GM19240 (cell line): Measurements from ENCODE around the gene CAMK2D.
"Not testable (repeated sequence)": the region's sequence is repeated elsewhere in the genome, so short reads cannot be mapped to it uniquely, and the experiment has no call there.

Experiments used
- DNase-seq: peaks from one replicate; pipeline ENCODE4 v3.0.0; 2011; ENCODE audit warnings: low spot score; ENCODE audit not compliant: insufficient read length

CAMK2D gene

GRCh38 chr4:113761620-113762185, at the start of gene CAMK2D:
TSS of gene CAMK2D (minus strand) at chr4:113761738. CDS start at chr4:113761068, 670 bp downstream.
- DNase-seq: no peak

- DNase-seq: no peak
Measured at GRCh38 chr4:113810906-113811305, 49.4 kb upstream of the CAMK2D start.

- no peak for DNase-seq
Measured at GRCh38 chr4:113809311-113809710, 47.8 kb upstream of the CAMK2D start.

GRCh38 chr4:113806850-113807249, 45.3 kb upstream of the CAMK2D start:
- DNase-seq: no peak

- DNase-seq: no peak
Measured at GRCh38 chr4:113801882-113802281, 40.3 kb upstream of the CAMK2D start.

GRCh38 chr4:113796381-113796780, 34.8 kb upstream of the CAMK2D start:
- DNase-seq: not testable (repeated sequence)

- DNase-seq: no peak
Measured at GRCh38 chr4:113790478-113790877, 28.9 kb upstream of the CAMK2D start.

- DNase-seq: no peak
Measured at GRCh38 chr4:113788888-113789287, 27.4 kb upstream of the CAMK2D start.

- DNase-seq: no peak
Measured at GRCh38 chr4:113785781-113786180, 24.2 kb upstream of the CAMK2D start.

GRCh38 chr4:113784497-113785250, 23.1 kb upstream of the CAMK2D start:
- no peak for DNase-seq

GRCh38 chr4:113783701-113784100, 22.2 kb upstream of the CAMK2D start:
- DNase-seq: no peak

- DNase-seq: no peak
Measured at GRCh38 chr4:113783289-113783688, 21.8 kb upstream of the CAMK2D start.

GRCh38 chr4:113781439-113782040, 20.0 kb upstream of the CAMK2D start:
- no peak for DNase-seq

- no peak for DNase-seq
Measured at GRCh38 chr4:113776679-113777078, 15.1 kb upstream of the CAMK2D start.

- DNase-seq: no peak
Measured at GRCh38 chr4:113776016-113776415, 14.5 kb upstream of the CAMK2D start.

GRCh38 chr4:113773756-113774155, 12.2 kb upstream of the CAMK2D start:
- DNase-seq: no peak

- no peak for DNase-seq
Measured at GRCh38 chr4:113773014-113773413, 11.5 kb upstream of the CAMK2D start.

GRCh38 chr4:113772319-113772718, 10.8 kb upstream of the CAMK2D start:
- no peak for DNase-seq

- DNase-seq: no peak
Measured at GRCh38 chr4:113769744-113770143, 8.2 kb upstream of the CAMK2D start.

- DNase-seq: no peak
Measured at GRCh38 chr4:113768952-113769351, 7.4 kb upstream of the CAMK2D start.

- no peak for DNase-seq
Measured at GRCh38 chr4:113766882-113767281, 5.3 kb upstream of the CAMK2D start.

- DNase-seq: no peak
Measured at GRCh38 chr4:113764720-113765264, 3.3 kb upstream of the CAMK2D start.
